Spleen (tissue), 11 donors: ENCODE results near the gene ETNK2. TPM values are rescaled to one million over a fixed set of nuclear protein-coding genes. Genes with fewer than 3 reads are reported as not detected.

Source experiments
- DNase-seq: peaks from one replicate; pipeline ENCODE4 v3.0.0-alpha.2; 2020
- H3K27ac ChIP-seq, 8 donors: fragments of 200-600 bp; sonication (generic) in 7 of 8; 1 replicate in 4 of 8; 2 replicates in 4 of 8; pipeline versions ENCODE4 v1.5.0 to v1.8.0; 2016 to 2021; ENCODE audit warnings: inconsistent platforms in 4 of 8, mild to moderate bottlenecking in 4 of 8, moderate library complexity in 1 of 8
- H3K27me3 ChIP-seq, 7 donors: fragments of 200-600 bp; sonication (generic) in 6 of 7; replicated peaks in 1 of 7; 1 replicate in 4 of 7; 2 replicates in 3 of 7; pipeline versions ENCODE4 v1.5.0 to v1.8.0; 2016 to 2021; ENCODE audit warnings: inconsistent platforms in 3 of 7, mild to moderate bottlenecking in 1 of 7
- H3K36me3 ChIP-seq, 6 donors: fragments of 200-600 bp; sonication (generic) in 5 of 6; 1 replicate in 4 of 6; 2 replicates in 2 of 6; pipeline versions ENCODE4 v1.5.0 to v1.8.0; 2016 to 2021; ENCODE audit warnings: inconsistent platforms in 2 of 6
- H3K4me1 ChIP-seq, 6 donors: fragments of 200-600 bp; sonication (generic) in 5 of 6; 1 replicate in 3 of 6; 2 replicates in 3 of 6; pipeline versions ENCODE4 v1.5.0 to v1.8.0; 2016 to 2021; ENCODE audit warnings: inconsistent platforms in 3 of 6
- H3K4me3 ChIP-seq, 8 donors: fragments of 200-600 bp; sonication (generic) in 7 of 8; 1 replicate in 4 of 8; 2 replicates in 4 of 8; pipeline versions ENCODE4 v1.5.0 to v1.8.0; 2016 to 2021; ENCODE audit warnings: inconsistent platforms in 4 of 8, mild to moderate bottlenecking in 4 of 8, moderate library complexity in 2 of 8
- H3K9me3 ChIP-seq, 8 donors: fragments of 200-600 bp; sonication (generic) in 7 of 8; 1 replicate in 4 of 8; 2 replicates in 4 of 8; pipeline versions ENCODE4 v1.5.0 to v1.8.0; 2016 to 2021; ENCODE audit warnings: inconsistent platforms in 4 of 8
- CTCF ChIP-seq, 11 experiments: fragments of 200-600 bp in 7 of 11; fragments of 450-650 bp in 4 of 11; sonication (generic) in 4 of 11; IDR thresholded peaks in 8 of 11; conservative IDR thresholded peaks in 3 of 11; 1 replicate in 7 of 11; 2 replicates in 4 of 11; pipeline versions ENCODE4 v1.4.0 to v1.8.0; 2016 to 2021; ENCODE audit warnings: antibody characterized with exemption in 11 of 11, inconsistent platforms in 4 of 11, mild to moderate bottlenecking in 1 of 11
- POLR2A ChIP-seq, 3 donors: fragments of 450-650 bp; IDR thresholded peaks; one replicate each; pipeline ENCODE4 v1.5.1; 2017; ENCODE audit warnings: antibody characterized with exemption in 3 of 3, mild to moderate bottlenecking in 1 of 3
- POLR2AphosphoS5 ChIP-seq, 3 donors: sonication (generic); formaldehyde crosslinking; IDR thresholded peaks; one replicate each; pipeline ENCODE4 v1.5.1; 2017; ENCODE audit warnings: antibody characterized with exemption in 3 of 3
- WGBS, 5 donors: extraction: QIAGEN DNeasy Blood & Tissue Kit in 3 of 5; methylation state at CpG; one replicate each; pipeline versions ENCODE4 v1.1.5 to v1.1.7; 2013 to 2018; 5-methylcytosine and 5-hydroxymethylcytosine counted together
- intact Hi-C: fragments of 100-400 bp; cut with DNase I; formaldehyde crosslinking; loops from one replicate; pipeline ENCODE4 v1.15.0; 2023; ENCODE audit warnings: low total_unique reads
- polyA plus RNA-seq, 3 donors: library from polyadenylated mRNA; stranded (reverse); fragments of 200-250 nt; gene quantifications; one replicate each; pipeline ENCODE4 v1.2.1, GENCODE V29; 2013
- total RNA-seq, 7 donors: library from RNA; depleted of rRNA in 3 of 7; stranded (reverse); fragments of >200 nt in 3 of 7; fragmentation: NEBNext Ultra II Directional in 4 of 7; extraction: Animal tissue kit (Norgen Biotek cat#: 25700) in 4 of 7; gene quantifications; one replicate each; pipeline versions ENCODE4 v1.1.0 to v1.2.1, GENCODE V29; 2016 to 2021
- donor health status: healthy with polysubstance abuse.
- donor health status: DM: no; HTN: no; CAD: no; lungs with moderate emphysema.
- donor health status: DM: no; HTN: no; CAD: no.
- donor health status: Bipolar disorder and iron deficiency.
- donor health status: healthy.
- donor health status: DM: no; HTN: no; CAD: no.
- donor health status: DM: yes; HTN: yes; CAD: no.

The ETNK2 gene
- total and polyA plus RNA-seq, 10 donors, result 1.9 to 20.8 (median 5.6) TPM

DNA sequence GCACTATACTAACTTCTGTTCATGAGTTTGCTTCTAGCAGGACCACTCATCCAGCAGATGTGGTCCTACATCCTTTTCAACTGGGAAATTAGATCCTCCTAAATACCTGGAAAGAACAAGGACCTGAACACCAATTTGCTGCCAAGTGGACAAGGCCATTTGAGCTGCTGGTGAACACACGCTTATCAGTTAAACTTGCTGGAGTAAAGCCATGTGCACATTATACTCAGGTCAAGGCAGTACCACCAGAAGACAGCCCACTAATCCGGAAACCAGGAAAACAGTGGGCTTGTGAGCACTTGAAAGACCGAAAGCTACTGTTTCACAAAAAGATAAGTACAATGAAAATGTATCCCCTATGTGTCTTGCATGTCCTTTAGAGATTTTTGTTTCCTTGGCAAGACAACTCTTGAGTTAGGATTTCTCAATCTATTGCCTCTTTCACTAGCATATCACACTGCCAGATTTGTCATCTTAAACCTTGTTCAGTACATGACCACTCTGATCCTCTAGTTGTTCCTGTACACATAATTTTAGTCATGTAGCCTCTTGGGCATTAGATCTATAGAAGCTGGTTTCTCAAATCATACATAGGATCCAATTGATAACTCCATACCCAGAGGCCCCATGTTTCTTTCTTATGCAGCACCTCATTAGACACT lies 18.8 kb upstream of the ETNK2 start:
- no peak for TF ChIP-seq CTCF (IDR thresholded peaks at IDR 0.05 in 8 of 11, conservative IDR thresholded peaks at IDR 0.05 in 3 of 11)
- no peak for TF ChIP-seq POLR2AphosphoS5 (IDR thresholded peaks at IDR 0.05)
- WGBS, 5 donors, result 63 to 95% (median 79%) methylated on average over 3 of the region's 3 CpGs
- Histone ChIP-seq H3K27ac (no peak overlapping the region), H3K9me3 (peaks cover 4 to 59% (median 41%) of the 10 kb centered on the region in 8 donors), H3K4me3 (no peak overlapping the region), H3K4me1 (no peaks in the 10 kb centered on the region), H3K36me3 (no peaks in the 10 kb centered on the region), H3K27me3 (peaks cover 0 to 21% (median 0%) of the 10 kb centered on the region in 7 donors)
- peak; percentile 11 for DNase-seq
- intact Hi-C loops, result no loop called here

DNA sequence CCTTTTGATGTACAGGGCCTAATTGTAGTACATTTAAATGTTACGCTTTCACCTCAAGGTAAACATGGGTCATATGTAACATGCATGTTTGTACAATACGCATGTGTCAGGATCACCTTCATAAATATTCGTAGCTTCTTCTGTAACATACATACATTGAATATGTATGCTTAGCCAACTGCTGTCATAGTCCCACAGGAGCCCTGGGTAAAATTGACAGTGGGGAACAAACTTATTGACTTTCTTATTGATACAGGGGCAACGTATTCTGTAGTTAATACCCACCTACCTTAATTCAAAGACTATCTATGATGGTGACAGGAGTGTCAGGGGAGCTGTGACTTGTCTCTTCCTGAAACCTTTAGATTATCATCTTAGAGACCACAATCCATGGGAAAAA lies 18.0 kb upstream of the ETNK2 start:
- WGBS, 5 donors, result 85 to 96% (median 91%) methylated on average over 4 of the region's 4 CpGs
- DNase-seq, result no peak
- Histone ChIP-seq H3K36me3 (no peaks in the 10 kb centered on the region), H3K9me3 (peaks cover 4 to 59% (median 41%) of the 10 kb centered on the region in 8 donors), H3K27me3 (peaks cover 0 to 17% (median 0%) of the 10 kb centered on the region in 7 donors), H3K4me3 (no peak overlapping the region), H3K27ac (no peak overlapping the region), H3K4me1 (no peaks in the 10 kb centered on the region)
- TF ChIP-seq CTCF (IDR thresholded peaks at IDR 0.05 in 8 of 11, conservative IDR thresholded peaks at IDR 0.05 in 3 of 11) (no peak), POLR2A (IDR thresholded peaks at IDR 0.05) (no peak), POLR2AphosphoS5 (IDR thresholded peaks at IDR 0.05) (no peak)
- intact Hi-C loops, result no loop called here

DNA sequence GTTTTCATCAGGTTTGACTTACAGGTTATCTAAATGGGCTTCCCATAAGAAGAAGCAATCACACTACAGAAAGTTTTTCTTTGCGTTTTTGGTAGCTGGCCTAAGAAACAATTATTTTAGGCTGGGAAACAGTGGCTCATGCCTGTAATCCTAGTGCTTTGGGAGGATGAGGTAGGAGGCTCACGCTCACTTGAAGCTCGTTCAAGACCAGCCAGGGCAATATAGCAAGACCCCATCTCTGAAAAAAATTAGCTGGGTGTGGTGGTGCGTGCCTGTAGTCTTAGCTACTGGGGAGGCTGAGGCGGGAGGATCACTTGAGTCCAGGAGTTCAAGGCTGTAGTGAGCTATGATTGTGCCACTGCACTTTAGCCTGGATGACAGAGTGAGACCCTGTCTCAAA lies 15.9 kb upstream of the ETNK2 start:
- H3K36me3 ChIP-seq, result no peaks in the 10 kb centered on the region
- WGBS, 5 donors, result 83 to 94% (median 90%) methylated on average over 5 of the region's 5 CpGs
- intact Hi-C loops, result no loop called here
- no peak overlapping the region for H3K4me3 ChIP-seq
- H3K4me1 ChIP-seq, result no peaks in the 10 kb centered on the region
- no peak overlapping the region for H3K27ac ChIP-seq
- H3K9me3 ChIP-seq, result peaks cover 4 to 57% (median 41%) of the 10 kb centered on the region in 8 donors
- no peak for DNase-seq
- TF ChIP-seq CTCF (IDR thresholded peaks at IDR 0.05 in 8 of 11, conservative IDR thresholded peaks at IDR 0.05 in 3 of 11), result no peak
- TF ChIP-seq POLR2A (IDR thresholded peaks at IDR 0.05), result no peak
- no peak for TF ChIP-seq POLR2AphosphoS5 (IDR thresholded peaks at IDR 0.05)
- peaks cover 0 to 17% (median 0%) of the 10 kb centered on the region in 7 donors for H3K27me3 ChIP-seq

DNA sequence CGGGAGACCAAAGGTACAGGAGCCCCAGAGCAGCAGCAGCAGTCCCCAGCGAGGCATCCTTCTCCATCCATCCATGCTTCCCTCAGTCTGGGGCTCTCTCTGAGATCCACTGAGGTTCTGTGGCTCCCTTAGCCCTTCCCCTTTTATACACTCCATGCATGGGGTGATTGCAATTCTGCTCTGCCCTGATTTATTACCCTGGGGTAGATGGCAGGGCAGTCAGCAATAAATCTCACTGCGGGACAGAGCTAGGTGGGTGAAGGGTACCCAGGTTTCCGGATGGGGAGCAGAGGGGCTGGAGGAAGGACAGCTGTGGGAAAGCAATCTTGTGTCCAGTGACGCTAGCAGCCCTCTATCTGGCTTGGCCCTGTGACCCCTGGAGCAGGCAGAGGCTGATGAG lies 14.4 kb upstream of the ETNK2 start, which contains the start of gene REN:
TSS of gene REN (minus strand) at position 119 of the 400 bp plus-strand sequence. CDS start at position 75, 44 bp downstream.
- no peaks in the 10 kb centered on the region for H3K36me3 ChIP-seq
- TF ChIP-seq CTCF (IDR thresholded peaks at IDR 0.05 in 8 of 11, conservative IDR thresholded peaks at IDR 0.05 in 3 of 11) (no peak), POLR2AphosphoS5 (IDR thresholded peaks at IDR 0.05) (no peak), POLR2A (IDR thresholded peaks at IDR 0.05) (no peak)
- intact Hi-C loops, result no loop called here
- no peak for DNase-seq
- no peak within 1 kb of the TSS for H3K27ac ChIP-seq
- H3K4me1 ChIP-seq, result peaks cover 0 to 7% (median 3%) of the 10 kb centered on the region in 6 donors
- no peak within 1 kb of the TSS for H3K4me3 ChIP-seq
- peaks cover 4 to 44% (median 32%) of the 10 kb centered on the region in 8 donors for H3K9me3 ChIP-seq
- 40 to 47% (median 44%) methylated on average over 4 to 5 of the region's 5 CpGs for WGBS, 5 donors
- peaks cover 0 to 26% (median 0%) of the 10 kb centered on the region in 7 donors for H3K27me3 ChIP-seq
